GM12878 (cell line): ENCODE results near the gene PCGF6. TPM values are rescaled to one million over a fixed set of nuclear protein-coding genes. Genes with fewer than 3 reads are reported as not detected.
"Not testable (repeated sequence)": the region's sequence is repeated elsewhere in the genome, so short reads cannot be mapped to it uniquely, and the experiment has no call there.

Experiments used
- ATAC-seq: fragments of 200-7000 bp; cut with Tn5 transposase; 3 replicates; pipeline ENCODE4 v1.9.1; 2020; ENCODE audit warnings: mild to moderate bottlenecking, moderate library complexity
- BruUV-seq: library from RNA; stranded (reverse); fragments of 400-500 nt; replicated peaks from 2 replicates; lab custom pipeline; 2021; lab: Mats Ljungman, UMichigan
- CTCF ChIA-PET: fragments of 300-600 bp; sonication (Branson Sonifier 250); formaldehyde crosslinking; extraction: SDS; loops from one replicate; lab custom pipeline; 2021; ENCODE audit warnings: inconsistent platforms; lab: Yijun Ruan, JAX
- POLR2A ChIA-PET: fragments of 350-600 bp; formaldehyde crosslinking; extraction: SDS; loops from one replicate; lab custom pipeline; 2021; ENCODE audit warnings: inconsistent platforms; lab: Charles Lee
- RAD21 ChIA-PET: fragments of 300-600 bp; sonication (Branson Sonifier 250); formaldehyde crosslinking; loops from one replicate; lab custom pipeline; 2023; ENCODE audit warnings: antibody characterized with exemption; ENCODE audit not compliant: unreplicated experiment; lab: Charles Lee
- SMC1A ChIA-PET: fragments of 300-600 bp; sonication (Branson Sonifier 250); formaldehyde crosslinking; loops from one replicate; lab custom pipeline; 2023; ENCODE audit not compliant: unreplicated experiment, uncharacterized antibody; lab: Charles Lee
- DNase-seq: peaks from one replicate; pipeline ENCODE4 v3.0.0-alpha.2; 2011; ENCODE audit warnings: low read depth, low spot score
- FAIRE-seq: peaks from 3 replicates; lab custom pipeline; 2011; peaks lifted over from hg19 to GRCh38; lab: Jason Lieb, UNC
- H2AFZ ChIP-seq: 2 replicates; pipeline ENCODE4 v1.6.0; 2011; ENCODE audit warnings: low read depth, low read length, control low read depth; ENCODE audit not compliant: control insufficient read depth
- H3K27ac ChIP-seq: 2 replicates; pipeline ENCODE4 v1.5.1; 2011; ENCODE audit warnings: control low read depth; ENCODE audit not compliant: control insufficient read depth, insufficient read depth
- H3K27me3 ChIP-seq, 2 experiments: replicated peaks in 1 of 2; 2 replicates each; pipeline versions ENCODE4 v1.6.0 to v1.6.1; 2011; ENCODE audit warnings: low read length in 1 of 2; ENCODE audit not compliant: control insufficient read depth in 2 of 2, insufficient read depth in 2 of 2
- H3K36me3 ChIP-seq, 2 experiments: 2 replicates each; pipeline ENCODE4 v1.5.1; 2011; ENCODE audit warnings: low read length in 1 of 2; ENCODE audit not compliant: control insufficient read depth in 2 of 2, insufficient read depth in 2 of 2
- H3K4me1 ChIP-seq: 2 replicates; pipeline ENCODE4 v1.6.1; 2011; ENCODE audit warnings: mild to moderate bottlenecking, low read length, moderate library complexity, mixed read lengths; ENCODE audit not compliant: control insufficient read depth, insufficient read depth
- H3K4me2 ChIP-seq: 2 replicates; pipeline ENCODE4 v1.6.0; 2011; ENCODE audit warnings: control low read depth; ENCODE audit not compliant: control insufficient read depth, insufficient read depth
- H3K4me3 ChIP-seq: fragments of 200-600 bp; sonication (generic); 2 replicates; pipeline ENCODE4 v1.5.1; 2016
- H3K79me2 ChIP-seq: 2 replicates; pipeline ENCODE4 v1.6.0; 2011; ENCODE audit warnings: low read length; ENCODE audit not compliant: control insufficient read depth, insufficient read depth
- H3K9ac ChIP-seq: 2 replicates; pipeline ENCODE4 v1.8.0; 2011; ENCODE audit warnings: low read length, control low read depth, mixed read lengths; ENCODE audit not compliant: control insufficient read depth, insufficient read depth
- H3K9me3 ChIP-seq: replicated peaks from 3 replicates; pipeline ENCODE4 v1.5.1; 2011; ENCODE audit warnings: mild to moderate bottlenecking, low read length; ENCODE audit not compliant: control insufficient read depth, insufficient read depth
- H4K20me1 ChIP-seq: 2 replicates; pipeline ENCODE4 v1.6.0; 2011; ENCODE audit not compliant: control insufficient read depth, insufficient read depth
- ATF3 ChIP-seq: IDR thresholded peaks from 2 replicates; pipeline ENCODE4 v1.6.1; 2011; ENCODE audit warnings: low read depth, mild to moderate bottlenecking, low read length, moderate library complexity, borderline replicate concordance; ENCODE audit errors: extremely low read depth
- JUNB ChIP-seq: IDR thresholded peaks from 2 replicates; pipeline ENCODE4 v1.6.1; 2016; ENCODE audit warnings: antibody characterized with exemption, mild to moderate bottlenecking
- SMAD1 ChIP-seq: fragments of 450-650 bp; IDR thresholded peaks from 2 replicates; pipeline ENCODE4 v1.6.1; 2018; ENCODE audit warnings: mild to moderate bottlenecking, low read depth; ENCODE audit not compliant: partially characterized antibody
- TCF3 ChIP-seq: IDR thresholded peaks from 2 replicates; pipeline ENCODE4 v1.6.1; 2012; ENCODE audit warnings: low read depth, mild to moderate bottlenecking, low read length, borderline replicate concordance; ENCODE audit not compliant: insufficient read depth
- ZNF622 ChIP-seq: fragments of 450-650 bp; IDR thresholded peaks from 2 replicates; pipeline ENCODE4 v1.6.1; 2017; ENCODE audit warnings: mild to moderate bottlenecking, inconsistent platforms
- WGBS: methylation state at CpG from one replicate; pipeline ENCODE4 v1.1.6; 2016; ENCODE audit warnings: low lambda C conversion rate; ENCODE audit not compliant: insufficient replicate concordance, insufficient coverage; ENCODE audit errors: missing lambda C conversion rate; 5-methylcytosine and 5-hydroxymethylcytosine counted together
- in situ Hi-C: fragments of 300-500 bp; cut with MboI; formaldehyde crosslinking; loops from 9 replicates; pipeline ENCODE4 v1.14.3; 2018; ENCODE audit warnings: mixed read lengths
- intact Hi-C: fragments of 100-400 bp; cut with micrococcal nuclease; formaldehyde crosslinking; loops from one replicate; pipeline ENCODE4 v1.14.2; 2022; ENCODE audit not compliant: unreplicated experiment
- polyA plus RNA-seq, 11 experiments: library from polyadenylated mRNA; depleted of rRNA in 4 of 11; unstranded in 6 of 11; stranded (reverse) in 5 of 11; fragments of >200 nt; fragmentation: Nextera tagmentation in 4 of 11; fragmentation: Illumina TruSeq in 1 of 11; extraction: Ambion mirVana in 4 of 11; extraction: Trizol in 1 of 11; gene quantifications; 1 replicate in 1 of 11; 2 replicates in 10 of 11; pipeline versions ENCODE4 v1.2.1 to v1.2.3, GENCODE V29; 2011 to 2016; ENCODE audit warnings: inconsistent platforms in 2 of 11, missing spikeins in 2 of 11, low read depth in 1 of 11
- total RNA-seq, 4 experiments: library from RNA; depleted of rRNA in 3 of 4; stranded (reverse); fragments of >200 nt in 3 of 4; fragmentation: Illumina TruSeq in 1 of 4; extraction: Trizol in 1 of 4; gene quantifications; 2 replicates each; pipeline versions ENCODE4 v1.2.1 to v1.2.3, GENCODE V29; 2013 to 2021

The PCGF6 gene
- total and polyA plus RNA-seq, 10 of the 15 experiments (the other 5 are each of a cell fraction or from before 2014, with no cell fraction given): 6.5 to 19.1 (median 12.7) TPM

- Histone ChIP-seq H3K27ac (no peak overlapping the region), H3K79me2 (peaks cover 2% of the 10 kb centered on the region), H3K4me2 (no peak overlapping the region)
- 41% methylated on average over 5 of the region's 5 CpGs for WGBS
- ChIA-PET RAD21 (no interaction called here), POLR2A (interaction anchor here (1.1 kb wide), 1 partner anchor 23 kb away, joined by 4 read pairs; no protein-coding TSS in a partner anchor)
- intact Hi-C loops: no loop called here
- ATAC-seq: no peak
- TF ChIP-seq TCF3 (no peak), ATF3 (no peak), SMAD1 (no peak), JUNB (no peak), ZNF622 (no peak)
- TF ChIP-seq, all 136 proteins: peak for 0
- Histone ChIP-seq H3K27me3 (no peaks in the 10 kb centered on the region), H3K9ac (no peak overlapping the region), H3K4me1 (no peaks in the 10 kb centered on the region), H2AFZ (no peak overlapping the region), H4K20me1 (no peaks in the 10 kb centered on the region), H3K36me3 (no peaks in the 10 kb centered on the region), H3K9me3 (no peaks in the 10 kb centered on the region), H3K4me3 (no peak overlapping the region)
- DNase-seq: no peak
- BruUV-seq: no TSS peak
- in situ Hi-C loops: no loop called here
- ChIA-PET SMC1A (interaction anchor here (1.1 kb wide), 1 partner anchor 9 kb away, joined by 3 read pairs; no protein-coding TSS in a partner anchor), CTCF (no interaction called here)
- FAIRE-seq: no peak
Observed at GRCh38 chr10:103355906-103356599, 5.1 kb upstream of the PCGF6 start.

GRCh38 chr10:103354567-103354966, 3.6 kb upstream of the PCGF6 start:
- intact Hi-C loops: loop anchor here (5.0 kb wide), 1 partner anchor 43 kb away; the partner anchor contains the start of genes ATP5MK and PDCD11
- H3K4me1 ChIP-seq, FAIRE-seq, H3K36me3 ChIP-seq, H3K4me3 ChIP-seq, H3K9me3 ChIP-seq, in situ Hi-C loops, ATAC-seq, H3K27ac ChIP-seq, POLR2A ChIA-PET, H3K4me2 ChIP-seq, H2AFZ ChIP-seq, DNase-seq, BruUV-seq, RAD21 ChIA-PET, H3K27me3 ChIP-seq, H4K20me1 ChIP-seq, CTCF ChIA-PET, SMC1A ChIA-PET, H3K9ac ChIP-seq: not testable (repeated sequence)
- H3K79me2 ChIP-seq: peaks cover 15% of the 10 kb centered on the region
- WGBS: 83% methylated on average over 3 of the region's 4 CpGs
